Measurements from ENCODE around the gene LITAF.

The LITAF gene

GRCh38 chr16:11547118-11547916 is 39.4 kb downstream of the LITAF start:
- no peak for DNase-seq
- Histone ChIP-seq H3K4me1 (no peaks in the 10 kb centered on the region), H3K36me3 (no peaks in the 10 kb centered on the region), H3K4me3 (ENCODE audit: low read depth, low read length) (no peak overlapping the region), H3K9me3 (no peaks in the 10 kb centered on the region), H3K27me3 (no peaks in the 10 kb centered on the region)
- TF ChIP-seq CTCF (IDR thresholded peaks at IDR 0.05; ENCODE audit: low read depth, low read length): no peak

- H3K36me3 ChIP-seq: no peaks in the 10 kb centered on the region
- no peak for DNase-seq
These were observed 40.1 kb downstream of the LITAF start for GRCh38 chr16:11546608-11547061.

GRCh38 chr16:11543661-11544393 is 42.9 kb downstream of the LITAF start:
- Histone ChIP-seq H3K4me1 (no peaks in the 10 kb centered on the region), H3K4me3 (ENCODE audit: low read depth, low read length) (no peak overlapping the region), H3K36me3 (no peaks in the 10 kb centered on the region), H3K9me3 (no peaks in the 10 kb centered on the region), H3K27me3 (no peaks in the 10 kb centered on the region)
- DNase-seq: no peak
- TF ChIP-seq CTCF (IDR thresholded peaks at IDR 0.05; ENCODE audit: low read depth, low read length): no peak

More at GRCh38 chr16:11546608-11547061, 40.1 kb downstream of the LITAF start:
- no peak for TF ChIP-seq CTCF (IDR thresholded peaks at IDR 0.05; ENCODE audit: low read depth, low read length)
- Histone ChIP-seq H3K27me3 (no peaks in the 10 kb centered on the region), H3K4me1 (no peaks in the 10 kb centered on the region), H3K4me3 (ENCODE audit: low read depth, low read length) (no peak overlapping the region), H3K9me3 (no peaks in the 10 kb centered on the region)

GRCh38 chr16:11542069-11542744 is 44.5 kb downstream of the LITAF start:
- no peaks in the 10 kb centered on the region for H3K4me1 ChIP-seq
- no peaks in the 10 kb centered on the region for H3K9me3 ChIP-seq
- no peak overlapping the region for H3K4me3 ChIP-seq (ENCODE audit: low read depth, low read length)
- no peak for TF ChIP-seq CTCF (IDR thresholded peaks at IDR 0.05; ENCODE audit: low read depth, low read length)
- no peak for DNase-seq
- no peaks in the 10 kb centered on the region for H3K27me3 ChIP-seq
- no peaks in the 10 kb centered on the region for H3K36me3 ChIP-seq

- Histone ChIP-seq H3K4me1 (no peaks in the 10 kb centered on the region), H3K4me3 (ENCODE audit: low read depth, low read length) (no peak overlapping the region), H3K36me3 (no peaks in the 10 kb centered on the region), H3K9me3 (no peaks in the 10 kb centered on the region), H3K27me3 (no peaks in the 10 kb centered on the region)
- TF ChIP-seq CTCF (IDR thresholded peaks at IDR 0.05; ENCODE audit: low read depth, low read length): no peak
- no peak for DNase-seq
These were observed 47.1 kb downstream of the LITAF start for GRCh38 chr16:11539641-11540050.

Measured in BE2C (cell line).